NCI-H774 (cell line): ENCODE results near the gene IL23A.
"Not testable (repeated sequence)": the region's sequence is repeated elsewhere in the genome, so short reads cannot be mapped to it uniquely, and the experiment has no call there.

Experiments used
- DNase-seq: peaks from one replicate; lab custom pipeline; 2025; lab: John Stamatoyannopoulos, UW

Gene IL23A

DNA sequence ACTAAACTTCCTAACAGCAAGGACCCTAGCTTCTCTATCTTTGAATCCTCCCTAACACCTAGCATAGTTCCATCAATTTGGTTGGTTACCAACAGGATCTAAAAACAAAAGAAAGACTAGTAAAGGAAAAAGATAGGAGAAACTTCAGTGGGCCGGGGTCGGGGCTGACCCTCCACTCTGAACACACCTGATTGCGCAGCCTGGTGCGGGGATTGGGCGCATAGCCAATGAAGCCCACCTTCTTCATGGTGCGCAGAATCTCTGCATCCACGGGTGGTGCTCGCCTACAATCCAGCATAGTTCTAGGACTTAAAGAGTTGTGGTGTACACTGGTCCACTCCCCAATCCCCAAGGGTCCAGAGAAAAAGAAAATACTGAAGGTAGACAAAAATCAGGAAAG is 12.6 kb upstream of the IL23A start:
- no peak for DNase-seq

DNA sequence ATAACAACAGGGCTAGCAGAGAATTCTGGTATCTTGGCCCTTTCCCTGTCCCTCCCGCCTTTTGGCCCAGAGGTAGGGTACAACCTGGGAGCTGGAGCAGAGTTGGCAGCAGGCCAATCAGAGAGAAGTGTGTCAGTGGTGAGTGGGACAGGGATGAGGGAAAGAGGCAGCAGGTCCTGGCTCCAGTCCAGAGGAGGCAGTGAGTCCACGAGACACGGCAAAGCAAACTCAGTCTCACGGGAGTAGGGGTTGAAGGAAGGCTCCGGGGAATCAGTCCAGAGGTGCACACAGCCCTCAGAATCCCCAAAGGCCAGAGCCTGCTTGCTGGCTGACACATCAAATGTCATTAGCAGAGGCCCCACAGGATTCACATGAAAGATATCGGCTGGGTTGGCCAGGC is 12.2 kb upstream of the IL23A start:
- DNase-seq = no peak

DNA sequence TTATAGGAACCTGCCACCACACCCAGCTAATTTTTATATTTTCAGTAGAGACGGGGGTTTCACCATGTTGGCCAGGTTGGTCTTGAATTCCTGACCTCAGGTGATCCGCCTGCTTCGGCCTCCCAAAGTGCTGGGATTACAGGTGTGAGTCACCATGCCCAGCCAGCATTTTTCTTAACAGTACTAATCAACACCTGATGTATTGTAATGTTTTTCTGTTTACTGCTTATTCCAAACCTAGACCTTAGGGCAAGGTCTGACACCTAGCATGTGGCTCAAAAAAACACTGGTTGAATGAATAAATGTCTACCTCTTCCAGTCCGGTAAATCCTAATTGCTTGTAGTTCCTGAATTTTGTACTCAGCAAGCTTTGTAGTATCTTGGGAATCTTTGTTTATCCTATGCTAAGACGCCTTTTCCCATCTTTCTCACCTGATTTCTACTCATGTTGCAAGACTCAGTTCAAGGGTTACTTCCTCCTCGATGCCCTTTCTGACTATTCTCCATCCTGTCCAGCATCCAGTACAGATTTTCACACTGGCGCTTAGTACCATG is 7.7 kb upstream of the IL23A start:
- no peak for DNase-seq

DNA sequence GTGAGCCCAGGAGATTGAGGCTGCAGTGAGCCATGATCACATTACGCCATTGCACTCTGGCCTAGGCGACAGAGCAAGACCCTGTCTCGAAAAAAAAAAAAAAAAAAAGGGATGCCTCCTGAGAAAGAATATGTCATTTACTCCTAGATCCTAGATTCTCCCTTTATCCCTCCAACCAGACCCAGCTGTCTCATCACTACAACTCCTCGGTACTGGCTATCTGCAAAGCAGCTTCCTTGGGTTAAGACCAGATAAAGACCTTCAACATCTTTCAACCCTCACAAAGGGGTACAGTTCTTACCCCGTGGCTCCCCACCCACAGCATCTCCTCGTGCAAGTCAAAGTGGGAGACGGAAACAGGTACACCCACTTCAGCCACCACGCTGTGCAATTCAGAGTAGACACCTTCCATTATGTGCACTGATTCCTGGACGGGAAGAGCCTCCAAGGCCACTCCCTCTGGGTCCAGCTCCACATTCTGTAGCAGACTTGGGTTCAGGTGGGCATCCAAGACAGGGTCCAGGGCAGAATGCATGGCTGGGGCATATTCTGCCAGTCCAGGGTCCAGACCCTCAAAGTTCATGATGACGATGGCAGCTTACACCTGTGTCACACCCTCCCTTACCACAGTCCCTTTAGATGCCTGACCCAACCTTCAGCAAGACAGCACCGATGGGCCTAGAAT is 6.0 kb upstream of the IL23A start:
- DNase-seq = no peak

DNA sequence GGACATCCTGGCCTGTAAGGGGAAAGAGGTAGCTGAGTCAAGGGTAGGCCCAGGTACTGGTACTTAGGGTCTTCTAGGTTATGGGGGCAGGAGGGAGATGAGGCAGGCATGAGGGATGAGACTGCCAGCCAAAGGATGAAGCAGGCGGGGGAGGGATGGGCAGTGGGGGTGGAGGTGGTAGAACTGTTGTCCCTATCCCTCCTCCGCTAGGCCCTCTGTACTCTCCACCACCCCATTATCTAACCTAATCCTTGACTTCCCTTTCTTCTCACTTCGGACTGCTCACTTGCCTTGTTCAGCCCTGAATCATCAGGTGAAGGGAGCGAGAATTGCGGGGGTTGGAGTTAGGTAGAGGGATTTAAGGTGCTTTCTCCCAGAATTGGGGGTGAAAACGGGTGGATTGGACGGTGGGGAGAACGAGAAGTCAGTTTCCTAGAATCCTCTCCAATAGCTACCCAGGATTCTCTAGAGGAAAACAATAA is 5.4 kb upstream of the IL23A start:
- no peak for DNase-seq

DNA sequence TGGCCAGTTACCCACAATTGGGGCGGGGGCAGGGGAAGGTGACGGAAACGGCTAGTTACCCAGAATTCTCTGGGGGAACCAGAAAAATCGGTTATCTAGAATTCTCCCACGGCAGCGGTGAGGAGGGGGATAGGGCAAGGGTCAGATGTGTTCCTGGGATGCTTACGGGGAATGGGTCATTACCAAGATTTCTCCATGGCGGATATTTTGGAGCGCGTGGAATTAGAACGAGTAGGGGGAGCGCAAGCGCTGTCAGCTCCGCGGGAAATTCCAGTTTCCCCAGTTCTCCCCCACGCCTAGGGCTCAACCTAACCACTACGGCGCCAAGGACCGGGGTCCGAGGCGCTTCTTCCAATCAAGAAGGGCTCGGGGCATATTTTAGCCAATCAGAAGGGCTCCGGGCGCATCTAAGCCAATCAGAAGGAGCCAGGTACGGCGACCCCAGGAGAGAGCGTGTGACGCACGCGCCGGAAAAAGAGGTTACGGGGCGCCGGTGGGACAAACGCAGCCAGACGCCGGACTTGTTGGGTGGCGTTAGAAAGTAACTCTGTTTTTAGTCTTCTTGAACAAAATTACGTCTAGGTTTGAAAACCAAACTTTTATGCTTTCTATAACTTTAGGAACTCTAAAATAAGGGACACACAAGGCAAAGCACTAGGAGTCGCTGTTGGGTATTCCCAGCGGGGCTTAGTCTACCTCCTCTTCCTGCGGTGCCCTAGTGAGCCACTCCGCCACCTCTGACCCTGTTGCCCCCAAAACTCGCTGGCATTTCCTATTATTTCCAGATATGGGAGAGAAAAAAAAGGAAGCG is 4.8 kb upstream of the IL23A start, which contains the start of gene PAN2:
Gene PAN2 (minus strand): TSS at position 322 of the 811 bp plus-strand sequence. CDS start 906 bp downstream, outside the sequence.
- peak; percentile 98 for DNase-seq

DNA sequence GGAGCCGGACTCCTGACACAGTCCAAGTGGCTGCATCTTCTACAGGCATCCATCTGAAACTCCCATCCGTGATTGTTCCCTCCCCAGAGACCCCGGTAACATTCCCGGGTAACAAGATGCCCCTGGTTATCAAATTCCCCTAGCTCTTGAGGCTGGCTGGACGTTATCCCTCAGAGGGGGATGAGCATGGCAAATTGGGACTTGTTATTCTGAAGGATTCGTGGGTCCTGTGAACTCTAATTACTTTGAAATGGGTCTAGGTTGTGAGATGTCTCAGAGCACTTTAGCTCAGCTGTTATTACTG is 4.2 kb upstream of the IL23A start:
- DNase-seq = no peak

DNA sequence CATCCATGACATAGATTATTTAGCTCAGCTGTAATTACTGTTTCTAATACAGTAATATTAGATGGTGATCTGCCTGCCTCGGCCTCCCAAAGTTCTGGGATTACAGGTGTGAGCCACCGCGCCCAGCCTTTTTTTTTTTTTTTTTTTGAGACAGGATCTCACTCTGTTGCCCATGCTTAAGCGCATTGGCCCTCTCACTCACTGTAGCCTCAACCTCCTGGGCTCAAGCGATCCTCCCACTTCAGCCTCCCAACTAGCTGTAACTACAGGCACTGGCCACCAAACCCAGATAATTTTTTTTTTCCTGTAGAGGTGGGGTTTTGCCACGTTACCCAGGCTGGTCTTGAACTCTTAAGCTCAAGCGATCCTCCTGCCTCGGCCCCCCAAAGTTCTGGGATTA is 3.2 kb upstream of the IL23A start:
- not testable (repeated sequence) for DNase-seq

DNA sequence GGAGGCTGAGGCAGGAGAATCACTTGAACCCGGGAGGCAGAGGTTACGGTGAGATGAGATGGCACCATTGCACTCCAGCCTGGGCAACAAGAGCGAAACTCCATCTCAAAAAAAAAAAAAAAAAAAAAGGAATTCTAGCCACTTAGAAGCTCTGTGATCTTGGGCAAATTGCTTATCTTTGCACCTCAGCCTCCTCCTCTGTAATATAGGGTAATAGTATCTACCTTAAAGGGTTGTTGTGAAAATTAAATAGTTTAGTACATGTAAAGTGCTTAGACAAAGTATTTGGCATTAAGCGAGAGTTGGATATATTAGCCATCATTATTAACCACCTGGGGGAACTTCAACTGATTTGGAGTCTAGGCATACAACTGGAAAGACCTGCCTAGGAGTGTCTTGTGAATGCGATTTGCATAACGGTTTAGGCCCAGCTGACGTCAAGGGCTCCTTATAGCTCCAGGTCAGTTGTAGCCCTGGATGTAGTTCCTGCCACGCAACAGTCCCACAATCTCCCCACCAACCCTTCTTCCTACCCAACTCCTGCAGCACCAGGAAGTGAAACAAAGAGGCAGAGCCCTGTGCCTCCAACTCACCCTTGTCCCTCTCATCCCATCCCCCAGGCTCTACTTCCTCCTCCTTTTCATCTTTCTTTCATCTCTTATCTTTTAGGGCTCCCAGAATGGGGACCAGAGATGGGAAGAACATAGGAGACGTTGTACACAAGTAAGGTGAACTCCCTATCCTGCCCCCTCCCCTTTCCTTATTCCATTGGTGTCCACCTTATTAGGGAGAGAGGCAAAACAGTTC is 2.1 kb upstream of the IL23A start:
- DNase-seq = no peak

DNA sequence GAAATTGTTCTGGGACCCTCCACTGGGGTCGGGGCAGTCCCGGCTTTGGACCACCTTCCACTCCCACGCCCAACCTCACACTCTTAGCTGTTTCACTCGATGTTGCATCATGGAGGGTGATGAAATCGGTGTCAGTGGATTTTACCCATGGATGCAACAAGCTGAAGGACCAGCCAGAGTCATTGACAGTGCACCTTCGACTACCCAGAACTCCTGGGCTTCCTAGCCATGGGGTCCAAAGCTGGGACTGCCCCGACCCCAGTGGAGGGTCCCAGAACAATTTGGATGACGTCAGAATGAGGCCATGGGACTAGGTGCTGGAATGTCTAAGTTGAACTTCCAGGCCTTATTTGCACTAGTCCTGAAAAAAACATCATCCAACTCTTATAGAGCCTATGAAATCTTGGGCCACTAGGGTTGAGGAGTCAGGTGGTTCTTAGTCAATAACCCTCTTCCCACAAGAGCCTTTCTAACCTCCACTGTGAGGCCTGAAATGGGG is 882 bp upstream of the IL23A start:
- no peak for DNase-seq

DNA sequence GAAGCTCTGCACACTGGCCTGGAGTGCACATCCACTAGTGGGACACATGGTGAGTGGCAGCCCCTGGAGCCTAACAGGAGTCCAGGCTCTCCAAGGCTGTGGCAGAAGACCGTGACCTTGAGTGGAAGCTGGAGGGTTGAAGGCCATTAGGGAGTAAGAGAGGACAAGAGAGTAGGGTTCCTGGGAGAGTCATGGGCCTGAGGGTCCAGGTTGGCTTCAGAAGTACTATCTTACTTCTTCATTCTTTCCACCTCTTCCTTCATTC is 406 bp downstream of the IL23A start:
- no peak for DNase-seq

DNA sequence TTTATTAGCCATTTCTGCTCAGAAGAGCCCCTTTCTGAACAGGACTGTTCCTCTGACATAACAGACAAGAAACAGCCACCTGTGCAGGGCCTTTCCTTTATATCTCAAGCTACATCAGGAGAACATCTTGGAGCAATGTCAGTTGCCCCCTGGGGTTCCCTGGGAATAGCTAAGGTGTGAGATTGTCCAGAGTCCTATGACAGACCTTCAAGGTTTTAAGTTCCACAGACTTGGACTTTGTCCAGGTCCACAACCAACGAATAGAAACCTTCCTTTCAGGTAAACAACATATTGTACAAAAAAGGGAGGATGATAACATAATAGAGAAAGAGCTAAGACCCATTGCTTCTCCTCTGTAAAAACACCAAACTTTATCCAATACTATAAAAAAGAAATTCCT is 2.9 kb downstream of the IL23A start:
- no peak for DNase-seq

DNA sequence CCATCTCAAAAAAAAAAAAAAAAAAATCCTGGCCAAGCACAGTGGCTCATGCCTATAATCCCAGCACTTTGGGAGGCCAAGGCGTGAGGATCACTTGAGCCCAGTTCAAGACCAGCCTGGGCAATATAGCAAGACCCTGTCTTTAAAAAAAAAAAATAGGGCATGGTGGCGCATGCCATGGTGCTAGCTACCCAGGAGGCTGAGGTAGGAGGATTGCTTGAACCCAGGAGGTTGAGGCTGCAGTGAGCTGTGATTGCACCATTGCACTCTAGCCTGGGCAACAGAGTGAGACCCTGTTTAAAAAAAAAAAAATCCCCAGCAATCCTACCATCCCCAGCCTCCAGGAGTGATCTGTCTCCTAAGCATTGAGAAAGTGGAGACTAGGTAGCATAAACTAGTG is 3.6 kb downstream of the IL23A start:
- DNase-seq = not testable (repeated sequence)

DNA sequence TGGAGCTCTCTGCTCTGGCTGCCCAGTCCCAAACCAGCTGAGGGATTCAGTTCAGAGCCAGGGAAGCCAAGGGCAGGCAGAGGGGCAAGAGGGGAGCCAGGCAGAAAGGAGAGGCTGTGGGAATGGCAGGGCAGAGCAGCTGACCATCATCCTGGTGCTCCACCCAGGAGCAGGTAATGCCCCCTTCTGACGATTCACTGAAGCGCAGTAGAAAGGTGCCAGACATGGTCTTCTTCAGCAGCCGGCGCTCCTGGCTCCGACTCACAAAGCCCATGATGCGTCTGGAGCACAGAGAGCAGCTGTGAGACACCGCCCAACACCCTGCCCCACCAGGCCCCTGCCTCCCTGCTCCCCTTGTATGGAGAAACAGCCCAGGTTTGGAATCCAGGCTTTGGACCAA is 8.0 kb downstream of the IL23A start:
- DNase-seq = no peak

DNA sequence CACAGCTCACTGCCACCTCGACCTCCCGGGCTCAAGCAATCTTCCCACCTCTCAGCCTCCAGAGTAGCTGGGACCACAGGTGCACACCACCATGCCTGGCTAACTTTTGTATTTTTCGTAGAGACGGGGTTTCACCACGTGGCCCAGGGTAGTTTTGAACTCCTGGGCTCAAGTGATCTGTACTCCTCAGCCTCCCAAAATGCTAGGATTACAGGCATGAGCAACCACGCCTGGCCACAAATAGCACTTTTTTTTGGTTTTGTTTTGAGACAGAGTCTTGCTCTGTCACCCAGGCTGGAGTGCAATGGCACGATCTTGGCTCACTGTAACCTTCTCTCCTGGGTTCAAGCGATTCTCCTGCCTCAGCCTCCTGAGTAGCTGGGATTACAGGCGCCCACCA is 8.6 kb downstream of the IL23A start:
- not testable (repeated sequence) for DNase-seq

DNA sequence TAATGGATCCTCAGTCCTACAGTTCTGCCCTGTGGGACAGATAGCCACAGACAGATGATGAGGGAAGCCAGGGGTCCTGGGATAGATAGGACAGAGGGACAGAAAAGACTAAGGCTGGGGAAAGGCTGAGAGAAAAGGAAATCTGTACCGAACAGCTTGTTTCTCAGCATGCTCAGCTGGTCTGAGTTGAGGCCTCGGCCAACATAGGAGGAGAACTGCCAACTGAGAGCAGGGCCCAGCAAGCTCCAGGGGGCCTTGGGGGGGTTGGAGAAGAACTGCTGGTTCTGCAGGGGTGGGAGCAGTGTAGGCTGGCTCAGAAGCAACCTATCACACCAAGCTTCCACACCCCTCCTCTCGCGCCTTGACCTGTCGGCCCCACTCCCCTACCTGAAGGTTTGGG is 10.1 kb downstream of the IL23A start:
- DNase-seq = no peak

DNA sequence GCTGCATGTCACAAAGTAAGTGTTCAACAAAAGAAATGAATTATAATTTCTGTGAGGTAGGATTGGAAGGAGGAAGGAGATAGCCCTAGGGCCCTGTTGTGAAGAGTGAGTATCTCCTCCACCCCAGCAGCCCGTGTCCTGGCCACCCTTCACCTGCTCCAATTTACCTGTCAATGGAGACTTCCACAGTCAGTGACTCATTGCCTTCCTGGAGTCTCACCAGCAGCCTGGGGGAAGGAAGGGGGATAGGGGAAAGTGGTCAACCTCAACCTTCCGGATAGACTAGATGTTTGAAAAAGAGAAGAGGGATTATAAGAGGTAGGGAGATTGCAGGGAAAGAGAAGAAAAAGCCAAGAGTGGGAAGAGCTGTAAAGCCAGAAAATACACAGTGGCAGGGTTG is 12.0 kb downstream of the IL23A start:
- no peak for DNase-seq

DNA sequence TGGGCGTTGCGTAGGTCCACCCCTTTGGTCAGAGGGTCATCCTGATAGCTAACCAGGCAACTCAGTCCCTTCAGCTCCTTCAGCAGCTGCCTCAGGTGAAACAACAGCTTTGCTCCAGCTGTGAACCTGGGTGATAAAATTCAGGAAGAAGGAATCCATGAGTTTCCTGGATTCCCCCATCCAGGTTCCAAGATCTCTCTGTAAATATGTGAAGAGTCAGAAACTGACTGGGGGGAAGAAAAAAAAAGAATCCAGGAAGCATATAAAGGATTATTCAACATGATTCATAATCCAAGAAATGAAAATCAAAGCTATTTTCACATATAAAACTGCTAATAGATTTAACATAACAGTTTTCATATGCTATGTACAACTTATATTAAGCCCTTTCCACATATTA is 12.6 kb downstream of the IL23A start:
- no peak for DNase-seq

DNA sequence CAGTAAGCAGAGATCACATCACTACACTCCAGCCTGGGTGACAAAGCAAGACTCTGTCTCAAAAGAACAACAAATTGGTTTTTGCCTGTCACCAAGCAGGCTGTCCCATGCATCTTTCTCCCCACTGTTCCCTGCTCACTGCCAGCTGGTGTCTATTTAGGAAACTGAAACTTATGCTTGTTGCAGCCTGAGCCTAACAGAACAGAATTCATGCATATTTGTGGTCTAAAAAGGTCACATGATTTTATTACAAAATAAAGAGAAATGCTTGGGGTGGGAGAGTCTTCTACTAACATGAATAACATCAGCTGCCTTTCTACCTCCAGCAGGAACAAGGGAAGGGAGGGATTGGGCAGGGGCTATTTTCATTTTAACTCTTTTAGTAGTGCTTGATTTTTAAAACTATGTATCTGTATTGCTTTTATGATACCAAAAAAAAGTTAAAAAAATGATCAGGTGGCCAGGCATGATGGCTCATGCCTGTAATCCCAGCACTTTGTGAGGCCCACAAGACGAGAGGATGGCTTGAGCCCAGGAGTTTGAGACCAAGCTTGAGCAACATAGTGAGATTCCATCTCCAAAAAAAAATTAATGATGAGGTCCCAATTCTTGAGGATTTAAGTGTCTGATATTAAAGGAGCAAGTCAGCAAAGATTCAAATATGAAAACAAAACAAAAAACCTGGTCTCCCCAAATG is 20.3 kb downstream of the IL23A start:
- no peak for DNase-seq

DNA sequence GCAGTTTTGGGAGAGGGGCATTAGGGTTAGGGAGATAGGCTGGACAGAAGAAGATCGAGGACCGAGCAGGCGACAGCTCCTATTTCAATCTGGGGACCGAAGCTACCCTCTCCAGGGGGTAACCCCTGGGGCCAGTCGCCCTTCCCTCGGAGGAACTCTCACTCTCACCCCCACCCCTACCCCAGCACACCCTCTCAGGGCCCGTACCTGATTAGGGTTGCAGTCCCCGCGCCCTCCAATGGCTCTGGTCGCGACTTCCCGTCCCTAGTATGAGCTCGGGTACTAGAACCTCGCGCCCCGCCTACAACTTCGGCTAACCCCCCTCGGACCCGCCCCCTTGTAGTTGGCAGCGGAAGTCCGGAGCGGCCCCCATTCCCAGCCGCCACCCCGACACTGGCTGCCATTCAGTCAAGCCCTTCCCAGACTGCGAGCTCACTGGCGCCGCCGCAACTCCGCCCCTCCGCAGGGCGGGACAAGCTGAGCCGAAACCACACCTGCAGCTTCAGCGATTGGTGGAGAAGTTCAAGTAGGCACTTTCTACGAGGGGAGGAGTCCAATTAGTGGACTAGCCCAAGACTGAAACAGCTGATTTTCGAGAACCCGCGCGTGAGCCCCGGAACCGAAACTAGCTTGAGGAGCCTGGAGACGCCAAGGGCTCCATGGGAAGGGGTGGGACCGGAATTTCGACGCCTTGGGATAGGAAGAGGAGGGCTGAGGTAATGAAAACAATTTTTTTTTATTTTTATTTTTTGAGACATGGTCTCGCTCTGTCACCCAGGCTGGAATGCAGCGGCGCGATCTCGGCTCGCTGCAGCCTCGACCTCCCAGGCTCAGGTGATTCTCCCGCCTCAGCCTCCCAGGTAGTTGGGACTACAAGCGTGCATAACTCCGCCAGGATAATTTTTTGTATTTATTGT is 21.4 kb downstream of the IL23A start, which contains the start of gene STAT2:
Gene STAT2 (minus strand): TSS at position 257 of the 917 bp plus-strand sequence. CDS start 3,536 bp downstream, outside the sequence.
- DNase-seq = peak; percentile 100
